Endothelial cell (in vitro differentiated cells): Measurements from ENCODE around the gene LARP1. TPM values are rescaled to one million over a fixed set of nuclear protein-coding genes. Genes with fewer than 3 reads are reported as not detected.
A peak's percentile ranks its signal among the peaks of the same experiment; 100 is the strongest.

Source experiments
- DNase-seq: peaks from one replicate; pipeline ENCODE4 v3.0.0; 2021; ENCODE audit warnings: low spot score
- H3K27ac Mint-ChIP-seq: one replicate; pipeline ENCODE4 v1.8.0; 2021; ENCODE audit warnings: mixed read lengths, inconsistent platforms; ENCODE audit not compliant: unreplicated experiment
- H3K27me3 Mint-ChIP-seq: one replicate; pipeline ENCODE4 v1.8.0; 2021; ENCODE audit warnings: mild to moderate bottlenecking, moderate library complexity, mixed read lengths, inconsistent platforms; ENCODE audit not compliant: unreplicated experiment
- H3K36me3 Mint-ChIP-seq: one replicate; pipeline ENCODE4 v1.8.0; 2021; ENCODE audit warnings: mild to moderate bottlenecking, low read depth, mixed read lengths, inconsistent platforms; ENCODE audit not compliant: unreplicated experiment
- H3K4me1 Mint-ChIP-seq: one replicate; pipeline ENCODE4 v1.8.0; 2021; ENCODE audit warnings: mild to moderate bottlenecking, mixed read lengths, inconsistent platforms; ENCODE audit not compliant: unreplicated experiment
- H3K4me3 Mint-ChIP-seq: one replicate; pipeline ENCODE4 v1.8.0; 2021; ENCODE audit warnings: mild to moderate bottlenecking, mixed read lengths, inconsistent platforms; ENCODE audit not compliant: unreplicated experiment
- H3K9me3 Mint-ChIP-seq: one replicate; pipeline ENCODE4 v1.8.0; 2021; ENCODE audit warnings: mixed read lengths, inconsistent platforms; ENCODE audit not compliant: unreplicated experiment
- total RNA-seq: library from RNA; stranded (reverse); fragmentation: NEBNext Ultra II Directional; extraction: Animal tissue kit (Norgen Biotek cat#: 25700); gene quantifications from one replicate; pipeline ENCODE4 v1.2.1, GENCODE V29; 2021; ENCODE audit not compliant: unreplicated experiment
- TF ChIP-seq, protein P1 (sequence below): fragments of 200-600 bp; sonication (generic); IDR thresholded peaks from one replicate; pipeline ENCODE4 v1.5.0; 2021; ENCODE audit warnings: antibody characterized with exemption; ENCODE audit not compliant: unreplicated experiment

LARP1 gene
- total RNA-seq, 1 donor from 2014 or later = 198 TPM

- H3K4me3 Mint-ChIP-seq = no peak overlapping the region
- peak overlapping the region; percentile 33 for H3K27ac Mint-ChIP-seq
- no peaks in the 10 kb centered on the region for H3K9me3 Mint-ChIP-seq
- peaks cover 58% of the 10 kb centered on the region for H3K4me1 Mint-ChIP-seq
- TF ChIP-seq, protein P1, sequence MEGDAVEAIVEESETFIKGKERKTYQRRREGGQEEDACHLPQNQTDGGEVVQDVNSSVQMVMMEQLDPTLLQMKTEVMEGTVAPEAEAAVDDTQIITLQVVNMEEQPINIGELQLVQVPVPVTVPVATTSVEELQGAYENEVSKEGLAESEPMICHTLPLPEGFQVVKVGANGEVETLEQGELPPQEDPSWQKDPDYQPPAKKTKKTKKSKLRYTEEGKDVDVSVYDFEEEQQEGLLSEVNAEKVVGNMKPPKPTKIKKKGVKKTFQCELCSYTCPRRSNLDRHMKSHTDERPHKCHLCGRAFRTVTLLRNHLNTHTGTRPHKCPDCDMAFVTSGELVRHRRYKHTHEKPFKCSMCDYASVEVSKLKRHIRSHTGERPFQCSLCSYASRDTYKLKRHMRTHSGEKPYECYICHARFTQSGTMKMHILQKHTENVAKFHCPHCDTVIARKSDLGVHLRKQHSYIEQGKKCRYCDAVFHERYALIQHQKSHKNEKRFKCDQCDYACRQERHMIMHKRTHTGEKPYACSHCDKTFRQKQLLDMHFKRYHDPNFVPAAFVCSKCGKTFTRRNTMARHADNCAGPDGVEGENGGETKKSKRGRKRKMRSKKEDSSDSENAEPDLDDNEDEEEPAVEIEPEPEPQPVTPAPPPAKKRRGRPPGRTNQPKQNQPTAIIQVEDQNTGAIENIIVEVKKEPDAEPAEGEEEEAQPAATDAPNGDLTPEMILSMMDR = no peak
- H3K36me3 Mint-ChIP-seq = peaks cover 3% of the 10 kb centered on the region
- no peak for DNase-seq
- no peaks in the 10 kb centered on the region for H3K27me3 Mint-ChIP-seq
Observed at GRCh38 chr5:154768207-154768606, 13.0 kb downstream of the LARP1 start.

DNA sequence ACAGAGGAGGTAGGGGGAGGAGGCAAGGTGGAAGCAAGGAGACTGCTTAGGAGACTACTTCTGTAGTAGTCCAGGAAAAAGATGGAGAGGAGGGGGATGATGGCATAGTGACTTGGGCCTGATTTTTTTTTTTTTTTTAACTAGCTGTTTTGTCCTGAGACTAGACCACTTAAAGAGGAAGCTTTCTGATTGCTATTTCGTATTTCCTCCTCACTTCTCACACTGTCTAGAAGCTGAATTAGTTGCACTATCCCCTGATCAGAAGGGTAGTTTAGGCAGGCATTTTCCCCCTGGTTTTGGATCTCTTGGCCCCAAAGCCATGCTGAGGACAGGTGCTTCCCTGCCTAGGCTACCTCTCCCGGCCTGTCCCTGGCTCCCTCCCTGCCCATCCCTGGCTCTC is 14.9 kb downstream of the LARP1 start:
- peak overlapping the region; percentile 23 for H3K27ac Mint-ChIP-seq
- TF ChIP-seq, protein P1 = no peak

DNA sequence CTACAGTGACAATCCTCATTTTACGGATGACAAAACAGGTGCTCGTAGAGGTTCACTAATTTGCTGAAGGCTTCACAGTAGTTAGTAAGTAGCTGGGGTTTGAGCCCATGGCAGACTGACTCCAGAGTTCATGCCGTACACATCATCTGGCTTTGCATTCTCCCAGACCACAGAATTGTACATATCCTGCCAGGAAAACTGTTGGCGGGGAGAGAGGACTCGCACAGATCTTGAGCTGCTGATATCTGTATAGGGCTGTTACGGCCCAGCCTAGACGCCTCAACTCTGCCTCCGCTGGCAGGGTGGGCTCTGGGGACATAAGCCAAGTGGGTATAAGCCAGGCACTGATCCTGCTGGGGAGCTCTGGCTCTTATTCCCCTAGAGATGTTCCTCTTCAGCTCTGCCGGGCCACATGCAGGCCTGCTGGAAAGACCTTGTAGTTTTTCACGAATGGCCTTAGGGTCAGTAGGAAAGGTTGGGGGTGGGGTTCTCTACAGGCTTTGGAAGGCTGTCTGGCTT is 16.3 kb downstream of the LARP1 start:
- peaks cover 56% of the 10 kb centered on the region for H3K4me1 Mint-ChIP-seq
- TF ChIP-seq, protein P1 = no peak
- H3K27ac Mint-ChIP-seq = peak overlapping the region; percentile 57
- H3K36me3 Mint-ChIP-seq = no peaks in the 10 kb centered on the region
- DNase-seq = peak; percentile 25
- H3K27me3 Mint-ChIP-seq = no peaks in the 10 kb centered on the region
- no peak overlapping the region for H3K4me3 Mint-ChIP-seq
- no peaks in the 10 kb centered on the region for H3K9me3 Mint-ChIP-seq

More for the DNA sequence above, 14.9 kb downstream of the LARP1 start:
- no peak for DNase-seq
- no peaks in the 10 kb centered on the region for H3K27me3 Mint-ChIP-seq
- H3K9me3 Mint-ChIP-seq = no peaks in the 10 kb centered on the region
- no peak overlapping the region for H3K4me3 Mint-ChIP-seq
- no peaks in the 10 kb centered on the region for H3K36me3 Mint-ChIP-seq
- H3K4me1 Mint-ChIP-seq = peaks cover 65% of the 10 kb centered on the region

DNA sequence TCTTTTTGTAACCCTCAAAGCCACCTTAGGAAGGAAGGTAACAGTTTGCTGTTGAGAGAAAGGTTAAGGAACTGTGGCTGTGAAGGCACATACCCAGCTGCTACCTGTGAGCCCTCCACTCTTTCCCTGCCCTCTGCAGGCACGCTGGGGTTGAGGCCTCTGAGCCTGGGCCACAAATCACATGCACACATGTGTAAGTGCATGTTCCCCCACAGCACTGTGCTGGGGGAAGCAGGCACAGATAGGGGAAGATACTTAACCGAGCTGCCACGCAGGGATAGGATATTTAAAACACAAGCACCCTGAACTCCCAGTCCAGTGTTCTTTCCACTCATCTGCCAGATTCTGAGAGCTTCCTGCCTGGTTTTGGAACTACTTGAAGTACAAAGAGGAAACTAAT is 18.1 kb downstream of the LARP1 start:
- H3K9me3 Mint-ChIP-seq = no peaks in the 10 kb centered on the region
- H3K4me3 Mint-ChIP-seq = no peak overlapping the region
- peaks cover 43% of the 10 kb centered on the region for H3K4me1 Mint-ChIP-seq
- TF ChIP-seq, protein P1 = no peak
- no peak overlapping the region for H3K27ac Mint-ChIP-seq
- no peak for DNase-seq
- H3K27me3 Mint-ChIP-seq = no peaks in the 10 kb centered on the region
- H3K36me3 Mint-ChIP-seq = no peaks in the 10 kb centered on the region

- no peaks in the 10 kb centered on the region for H3K27me3 Mint-ChIP-seq
- H3K4me3 Mint-ChIP-seq = no peak overlapping the region
- H3K4me1 Mint-ChIP-seq = peaks cover 21% of the 10 kb centered on the region
- no peak overlapping the region for H3K27ac Mint-ChIP-seq
- H3K9me3 Mint-ChIP-seq = no peaks in the 10 kb centered on the region
- TF ChIP-seq, protein P1 = no peak
- no peaks in the 10 kb centered on the region for H3K36me3 Mint-ChIP-seq
- no peak for DNase-seq
Observed at GRCh38 chr5:154776167-154776566, 21.0 kb downstream of the LARP1 start.
